HCT116 (cell line): ENCODE results near the gene KIFC3. TPM values are rescaled to one million over a fixed set of nuclear protein-coding genes. Genes with fewer than 3 reads are reported as not detected.

Source experiments
- ATAC-seq: fragments of 200-7000 bp; cut with Tn5 transposase; 2 replicates; pipeline ENCODE4 v1.9.1; 2020; ENCODE audit warnings: mild to moderate bottlenecking, moderate library complexity
- BruUV-seq: library from RNA; stranded (reverse); fragments of 400-500 nt; replicated peaks from 2 replicates; lab custom pipeline; 2021; lab: Mats Ljungman, UMichigan
- CTCF ChIA-PET: fragments of 300-600 bp; sonication (Branson Sonifier 250); formaldehyde crosslinking; loops from one replicate; lab custom pipeline; 2021; ENCODE audit warnings: antibody characterized with exemption; lab: Charles Lee
- POLR2A ChIA-PET: fragments of 300-600, 350-600 bp; sonication (Branson Sonifier 250); formaldehyde crosslinking; loops from one replicate; lab custom pipeline; 2021; ENCODE audit warnings: antibody characterized with exemption; lab: Charles Lee
- RAD21 ChIA-PET, 2 experiments: fragments of 300-600 bp; sonication (Branson Sonifier 250); formaldehyde crosslinking; loops; one replicate each; lab custom pipeline; 2023; ENCODE audit warnings: low total read pairs in 2 of 2; ENCODE audit not compliant: uncharacterized antibody in 2 of 2, unreplicated experiment in 2 of 2, low non-redundant PET in 1 of 2; lab: Charles Lee
- DNase-seq: peaks from one replicate; pipeline ENCODE4 v3.0.0-alpha.2; 2010; ENCODE audit warnings: low read depth, low spot score
- H2AFZ ChIP-seq: fragments of 200-600 bp; shearing (Covaris generic), sonication (generic); 2 replicates; pipeline ENCODE4 v1.6.1; 2017; ENCODE audit warnings: low read depth, mixed run types, mixed read lengths, antibody characterized with exemption, low read length; ENCODE audit not compliant: poor library complexity, severe bottlenecking
- H3K27ac ChIP-seq: 2 replicates; pipeline ENCODE4 v1.5.1; 2012; ENCODE audit warnings: low read depth, low read length
- H3K27me3 ChIP-seq: fragments of 200-600 bp; sonication (generic); 2 replicates; pipeline ENCODE4 v1.6.1; 2016; ENCODE audit warnings: mixed run types, low read length, mixed read lengths; ENCODE audit not compliant: insufficient read depth
- H3K36me3 ChIP-seq, 2 experiments: fragments of 200-500 bp in 1 of 2; fragments of 200-600 bp in 1 of 2; sonication (Bioruptor generic) in 1 of 2; sonication (generic) in 1 of 2; 2 replicates each; pipeline versions ENCODE4 v1.5.1 to v1.6.1; 2014 to 2016; ENCODE audit warnings: low read length in 2 of 2, inconsistent platforms in 1 of 2, mixed read lengths in 1 of 2, mixed run types in 1 of 2; ENCODE audit not compliant: insufficient read depth in 2 of 2, control insufficient read depth in 1 of 2
- H3K4me1 ChIP-seq, 2 experiments: fragments of 200-600 bp in 1 of 2; sonication (generic) in 1 of 2; 2 replicates each; pipeline versions ENCODE4 v1.5.1 to v1.6.1; 2012 to 2017; ENCODE audit warnings: low read length in 2 of 2, inconsistent platforms in 1 of 2, mild to moderate bottlenecking in 1 of 2, mixed read lengths in 1 of 2, mixed run types in 1 of 2, moderate library complexity in 1 of 2; ENCODE audit not compliant: insufficient read depth in 2 of 2, control insufficient read depth in 1 of 2
- H3K4me2 ChIP-seq: fragments of 200-600 bp; sonication (generic); 2 replicates; pipeline ENCODE4 v1.6.1; 2017; ENCODE audit warnings: mixed run types, low read length, mixed read lengths
- H3K4me3 ChIP-seq, 2 experiments: fragments of 200-600 bp in 1 of 2; sonication (generic) in 1 of 2; replicated peaks in 1 of 2; 2 replicates each; pipeline ENCODE4 v1.5.1; 2011 to 2016; ENCODE audit warnings: low read length in 2 of 2, control low read depth in 1 of 2, low read depth in 1 of 2, mild to moderate bottlenecking in 1 of 2, mixed read lengths in 1 of 2, mixed run types in 1 of 2
- H3K79me2 ChIP-seq: fragments of 200-600 bp; sonication (generic); 2 replicates; pipeline ENCODE4 v1.6.1; 2017; ENCODE audit warnings: mild to moderate bottlenecking, mixed run types, low read length, moderate library complexity, mixed read lengths; ENCODE audit not compliant: insufficient read depth
- H3K9ac ChIP-seq: fragments of 200-600 bp; sonication (generic); 2 replicates; pipeline ENCODE4 v1.6.1; 2016; ENCODE audit warnings: low read length, mixed read lengths
- H3K9me2 ChIP-seq: fragments of 200-600 bp; sonication (generic), shearing (Covaris generic); 2 replicates; pipeline ENCODE4 v1.6.1; 2017; ENCODE audit warnings: mixed run types, mild to moderate bottlenecking, moderate library complexity; ENCODE audit not compliant: insufficient read depth
- H3K9me3 ChIP-seq, 2 experiments: fragments of 200-500 bp in 1 of 2; fragments of 200-600 bp in 1 of 2; sonication (Bioruptor generic) in 1 of 2; sonication (generic) in 1 of 2; 2 replicates each; pipeline ENCODE4 v1.6.1; 2014 to 2017; ENCODE audit warnings: low read length in 2 of 2, mixed read lengths in 2 of 2, inconsistent platforms in 1 of 2, low read depth in 1 of 2, mild to moderate bottlenecking in 1 of 2, mixed run types in 1 of 2, moderate library complexity in 1 of 2; ENCODE audit not compliant: control insufficient read depth in 1 of 2, insufficient read depth in 1 of 2
- H4K20me1 ChIP-seq: fragments of 200-600 bp; sonication (generic), shearing (Covaris generic); 2 replicates; pipeline ENCODE4 v1.6.1; 2017; ENCODE audit warnings: mixed run types, mild to moderate bottlenecking, moderate library complexity; ENCODE audit not compliant: insufficient read depth
- CEBPB ChIP-seq: IDR thresholded peaks from 2 replicates; pipeline ENCODE4 v1.6.1; 2012; ENCODE audit warnings: low read depth
- EGR1 ChIP-seq: IDR thresholded peaks from 2 replicates; pipeline ENCODE4 v1.6.1; 2012; ENCODE audit warnings: low read depth
- ELF1 ChIP-seq: IDR thresholded peaks from 2 replicates; pipeline ENCODE4 v1.6.1; 2012; ENCODE audit warnings: low read depth, borderline replicate concordance
- EZH2phosphoT487 ChIP-seq: fragments of 200-600 bp; IDR thresholded peaks from 2 replicates; pipeline ENCODE4 v1.6.1; 2018; ENCODE audit warnings: antibody characterized with exemption, borderline replicate concordance
- POLR2A ChIP-seq: IDR thresholded peaks from 2 replicates; pipeline ENCODE4 v1.7.0; 2011; ENCODE audit warnings: borderline replicate concordance; ENCODE audit not compliant: insufficient read depth, insufficient read length; ENCODE audit errors: extremely low read depth
- SP1 ChIP-seq: IDR thresholded peaks from 2 replicates; pipeline ENCODE4 v1.6.1; 2012; ENCODE audit warnings: low read depth
- SRF ChIP-seq: IDR thresholded peaks from 2 replicates; pipeline ENCODE4 v1.6.1; 2012; ENCODE audit warnings: low read depth
- YY1 ChIP-seq: IDR thresholded peaks from 2 replicates; pipeline ENCODE4 v1.6.1; 2011; ENCODE audit warnings: low read length, low read depth, moderate library complexity, mild to moderate bottlenecking; ENCODE audit not compliant: insufficient replicate concordance; ENCODE audit errors: extremely low read depth
- ZNF274 ChIP-seq: fragments of 200-500 bp; sonication (Bioruptor generic); IDR thresholded peaks from 2 replicates; pipeline ENCODE4 v1.6.1; 2014; ENCODE audit warnings: mild to moderate bottlenecking, low read depth, low read length, inconsistent platforms
- intact Hi-C: fragments of 100-400 bp; cut with micrococcal nuclease; formaldehyde crosslinking; loops from 2 replicates; pipeline ENCODE4 v1.10.0; 2022
- total RNA-seq: library from RNA; stranded (reverse); gene quantifications from one replicate; pipeline ENCODE4 v1.2.1, GENCODE V29; 2021; ENCODE audit not compliant: unreplicated experiment
- TF ChIP-seq, protein P1 (sequence below): IDR thresholded peaks from 2 replicates; pipeline ENCODE4 v1.6.1; 2012; ENCODE audit warnings: low read depth
- TF ChIP-seq, protein P2 (sequence below): IDR thresholded peaks from 2 replicates; pipeline ENCODE4 v1.6.1; 2012
- TF ChIP-seq, protein P3 (sequence below), 3 experiments: fragments of 200-600 bp in 1 of 3; sonication (generic) in 1 of 3; IDR thresholded peaks in 2 of 3; conservative IDR thresholded peaks in 1 of 3; 2 replicates each; pipeline ENCODE4 v1.5.1; 2012 to 2017; ENCODE audit warnings: low read depth in 2 of 3, low read length in 2 of 3, antibody characterized with exemption in 1 of 3, borderline replicate concordance in 1 of 3, control low read depth in 1 of 3, mild to moderate bottlenecking in 1 of 3, mixed read lengths in 1 of 3, mixed run types in 1 of 3, moderate library complexity in 1 of 3; ENCODE audit not compliant: insufficient read depth in 1 of 3
- TF ChIP-seq, protein P4 (sequence below): IDR thresholded peaks from 2 replicates; pipeline ENCODE4 v1.6.1; 2012

The KIFC3 gene
- total RNA-seq, 1 experiment from 2014 or later: 31.9 TPM

DNA sequence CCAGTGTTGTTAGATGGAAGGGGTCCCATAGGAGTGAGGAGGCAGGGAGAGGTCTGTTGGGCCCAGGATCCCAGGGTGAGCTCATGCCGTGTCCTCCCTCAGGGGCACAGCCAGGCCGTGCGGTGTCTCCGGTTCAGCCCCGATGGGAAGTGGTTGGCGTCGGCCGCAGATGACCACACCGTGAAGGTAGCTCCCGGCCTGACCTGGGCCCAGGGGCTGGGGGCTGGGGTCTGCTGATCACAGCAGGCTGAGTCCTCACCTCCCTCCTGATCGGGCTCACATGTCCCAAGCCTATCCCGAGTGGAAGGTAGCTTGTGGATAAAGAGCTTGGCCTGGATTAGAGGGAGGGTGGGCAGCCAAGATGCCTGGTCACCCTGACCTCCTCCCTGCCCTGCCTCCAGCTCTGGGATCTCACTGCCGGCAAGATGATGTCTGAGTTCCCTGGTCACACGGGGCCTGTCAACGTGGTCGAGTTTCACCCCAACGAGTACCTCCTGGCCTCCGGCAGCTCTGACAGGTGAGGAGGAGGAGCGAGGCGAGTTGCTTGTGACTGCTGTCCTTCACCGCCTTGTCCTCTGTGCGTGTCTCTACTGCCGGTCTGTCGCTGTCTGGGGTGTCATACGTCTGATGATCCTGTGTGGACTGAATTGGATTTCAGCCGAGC is 50.6 kb downstream of the KIFC3 start:
- Histone ChIP-seq H4K20me1 (no peaks in the 10 kb centered on the region), H3K79me2 (no peaks in the 10 kb centered on the region), H3K27ac (no peak overlapping the region), H3K4me2 (no peak overlapping the region), H3K9ac (no peak overlapping the region), H3K4me3 (no peak overlapping the region), H3K9me3 (no peaks in the 10 kb centered on the region), H3K27me3 (no peaks in the 10 kb centered on the region)
- BruUV-seq: no TSS peak
- RAD21 ChIA-PET: no interaction called here
- no peak for TF ChIP-seq ZNF274
- TF ChIP-seq, protein P1, sequence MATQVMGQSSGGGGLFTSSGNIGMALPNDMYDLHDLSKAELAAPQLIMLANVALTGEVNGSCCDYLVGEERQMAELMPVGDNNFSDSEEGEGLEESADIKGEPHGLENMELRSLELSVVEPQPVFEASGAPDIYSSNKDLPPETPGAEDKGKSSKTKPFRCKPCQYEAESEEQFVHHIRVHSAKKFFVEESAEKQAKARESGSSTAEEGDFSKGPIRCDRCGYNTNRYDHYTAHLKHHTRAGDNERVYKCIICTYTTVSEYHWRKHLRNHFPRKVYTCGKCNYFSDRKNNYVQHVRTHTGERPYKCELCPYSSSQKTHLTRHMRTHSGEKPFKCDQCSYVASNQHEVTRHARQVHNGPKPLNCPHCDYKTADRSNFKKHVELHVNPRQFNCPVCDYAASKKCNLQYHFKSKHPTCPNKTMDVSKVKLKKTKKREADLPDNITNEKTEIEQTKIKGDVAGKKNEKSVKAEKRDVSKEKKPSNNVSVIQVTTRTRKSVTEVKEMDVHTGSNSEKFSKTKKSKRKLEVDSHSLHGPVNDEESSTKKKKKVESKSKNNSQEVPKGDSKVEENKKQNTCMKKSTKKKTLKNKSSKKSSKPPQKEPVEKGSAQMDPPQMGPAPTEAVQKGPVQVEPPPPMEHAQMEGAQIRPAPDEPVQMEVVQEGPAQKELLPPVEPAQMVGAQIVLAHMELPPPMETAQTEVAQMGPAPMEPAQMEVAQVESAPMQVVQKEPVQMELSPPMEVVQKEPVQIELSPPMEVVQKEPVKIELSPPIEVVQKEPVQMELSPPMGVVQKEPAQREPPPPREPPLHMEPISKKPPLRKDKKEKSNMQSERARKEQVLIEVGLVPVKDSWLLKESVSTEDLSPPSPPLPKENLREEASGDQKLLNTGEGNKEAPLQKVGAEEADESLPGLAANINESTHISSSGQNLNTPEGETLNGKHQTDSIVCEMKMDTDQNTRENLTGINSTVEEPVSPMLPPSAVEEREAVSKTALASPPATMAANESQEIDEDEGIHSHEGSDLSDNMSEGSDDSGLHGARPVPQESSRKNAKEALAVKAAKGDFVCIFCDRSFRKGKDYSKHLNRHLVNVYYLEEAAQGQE: no peak
- TF ChIP-seq YY1: no peak
- TF ChIP-seq ELF1: no peak
- TF ChIP-seq, protein P2, sequence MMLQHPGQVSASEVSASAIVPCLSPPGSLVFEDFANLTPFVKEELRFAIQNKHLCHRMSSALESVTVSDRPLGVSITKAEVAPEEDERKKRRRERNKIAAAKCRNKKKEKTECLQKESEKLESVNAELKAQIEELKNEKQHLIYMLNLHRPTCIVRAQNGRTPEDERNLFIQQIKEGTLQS: no peak
- TF ChIP-seq, protein P3, sequence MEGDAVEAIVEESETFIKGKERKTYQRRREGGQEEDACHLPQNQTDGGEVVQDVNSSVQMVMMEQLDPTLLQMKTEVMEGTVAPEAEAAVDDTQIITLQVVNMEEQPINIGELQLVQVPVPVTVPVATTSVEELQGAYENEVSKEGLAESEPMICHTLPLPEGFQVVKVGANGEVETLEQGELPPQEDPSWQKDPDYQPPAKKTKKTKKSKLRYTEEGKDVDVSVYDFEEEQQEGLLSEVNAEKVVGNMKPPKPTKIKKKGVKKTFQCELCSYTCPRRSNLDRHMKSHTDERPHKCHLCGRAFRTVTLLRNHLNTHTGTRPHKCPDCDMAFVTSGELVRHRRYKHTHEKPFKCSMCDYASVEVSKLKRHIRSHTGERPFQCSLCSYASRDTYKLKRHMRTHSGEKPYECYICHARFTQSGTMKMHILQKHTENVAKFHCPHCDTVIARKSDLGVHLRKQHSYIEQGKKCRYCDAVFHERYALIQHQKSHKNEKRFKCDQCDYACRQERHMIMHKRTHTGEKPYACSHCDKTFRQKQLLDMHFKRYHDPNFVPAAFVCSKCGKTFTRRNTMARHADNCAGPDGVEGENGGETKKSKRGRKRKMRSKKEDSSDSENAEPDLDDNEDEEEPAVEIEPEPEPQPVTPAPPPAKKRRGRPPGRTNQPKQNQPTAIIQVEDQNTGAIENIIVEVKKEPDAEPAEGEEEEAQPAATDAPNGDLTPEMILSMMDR (IDR thresholded peaks at IDR 0.05 in 2 of 3, conservative IDR thresholded peaks at IDR 0.05 in 1 of 3; ENCODE audit: borderline replicate concordance in 1 of 3, insufficient read depth in 1 of 3, low read depth in 2 of 3, low read length in 2 of 3): no peak
- no peak for TF ChIP-seq POLR2A
- no peak for TF ChIP-seq CEBPB
- no peak for TF ChIP-seq EGR1
- TF ChIP-seq SP1: no peak
- TF ChIP-seq EZH2phosphoT487: no peak
- TF ChIP-seq SRF: no peak
- TF ChIP-seq, protein P4, sequence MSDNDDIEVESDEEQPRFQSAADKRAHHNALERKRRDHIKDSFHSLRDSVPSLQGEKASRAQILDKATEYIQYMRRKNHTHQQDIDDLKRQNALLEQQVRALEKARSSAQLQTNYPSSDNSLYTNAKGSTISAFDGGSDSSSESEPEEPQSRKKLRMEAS: no peak
- TF ChIP-seq, all 23 proteins: peak for 0
- ChIA-PET POLR2A (no interaction called here), CTCF (no interaction called here)
- no peak overlapping the region for H2AFZ ChIP-seq
- intact Hi-C loops: loop anchor here (10.0 kb wide), 1 partner anchor 143 kb away; no protein-coding TSS in a partner anchor
- no peaks in the 10 kb centered on the region for H3K36me3 ChIP-seq
- ATAC-seq: no peak
- DNase-seq: no peak
- H3K4me1 ChIP-seq: no peaks in the 10 kb centered on the region
- no peaks in the 10 kb centered on the region for H3K9me2 ChIP-seq
